Ramos (cell line): ENCODE data around the gene ZEB2.

Experiments used
- in situ Hi-C: fragments of 300-500 bp; cut with MboI; formaldehyde crosslinking; loops from one replicate; pipeline ENCODE4 v1.14.3; 2022; ENCODE audit warnings: low sequenced_read_pairs; ENCODE audit not compliant: unreplicated experiment

Gene ZEB2

GRCh38 chr2:144475044-144475443, 44.9 kb downstream of the ZEB2 start:
- in situ Hi-C loops, result no loop called here

GRCh38 chr2:144474017-144474416, 45.9 kb downstream of the ZEB2 start:
- in situ Hi-C loops, result no loop called here

GRCh38 chr2:144472911-144473310, 47.0 kb downstream of the ZEB2 start:
- in situ Hi-C loops, result no loop called here

- in situ Hi-C loops, result no loop called here
These were observed 47.9 kb downstream of the ZEB2 start for GRCh38 chr2:144472046-144472412.

- in situ Hi-C loops, result no loop called here
These were observed 48.4 kb downstream of the ZEB2 start for GRCh38 chr2:144471305-144472045.

GRCh38 chr2:144470816-144471215, 49.1 kb downstream of the ZEB2 start:
- in situ Hi-C loops, result no loop called here

- in situ Hi-C loops, result no loop called here
These were observed 49.6 kb downstream of the ZEB2 start for GRCh38 chr2:144470334-144470733.

- in situ Hi-C loops, result no loop called here
These were observed 50.1 kb downstream of the ZEB2 start for GRCh38 chr2:144469798-144470197.

GRCh38 chr2:144468823-144469595, 50.9 kb downstream of the ZEB2 start:
- in situ Hi-C loops, result no loop called here

- in situ Hi-C loops, result no loop called here
These were observed 52.3 kb downstream of the ZEB2 start for GRCh38 chr2:144467502-144468137.

GRCh38 chr2:144466637-144467036, 53.3 kb downstream of the ZEB2 start:
- in situ Hi-C loops, result no loop called here

- in situ Hi-C loops, result no loop called here
These were observed 54.2 kb downstream of the ZEB2 start for GRCh38 chr2:144465749-144466148.

GRCh38 chr2:144464730-144465129, 55.2 kb downstream of the ZEB2 start:
- in situ Hi-C loops, result no loop called here

- in situ Hi-C loops, result no loop called here
These were observed 56.7 kb downstream of the ZEB2 start for GRCh38 chr2:144463266-144463665.

GRCh38 chr2:144462266-144462665, 57.7 kb downstream of the ZEB2 start:
- in situ Hi-C loops, result no loop called here

- in situ Hi-C loops, result no loop called here
These were observed 58.6 kb downstream of the ZEB2 start for GRCh38 chr2:144461308-144461766.

GRCh38 chr2:144460727-144461307, 59.1 kb downstream of the ZEB2 start:
- in situ Hi-C loops, result no loop called here

GRCh38 chr2:144459937-144460336, 60.0 kb downstream of the ZEB2 start:
- in situ Hi-C loops, result no loop called here

- in situ Hi-C loops, result no loop called here
These were observed 60.6 kb downstream of the ZEB2 start for GRCh38 chr2:144459286-144459685.

- in situ Hi-C loops, result no loop called here
These were observed 61.4 kb downstream of the ZEB2 start for GRCh38 chr2:144458541-144458940.

GRCh38 chr2:144456680-144457079, 63.2 kb downstream of the ZEB2 start:
- in situ Hi-C loops, result no loop called here
